Retinal pigment epithelial cell (primary cell): ENCODE results near the gene IRF5.

Experiments
- DNase-seq: peaks from one replicate; pipeline ENCODE4 v3.0.0-alpha.2; 2010; ENCODE audit warnings: low read depth
- H3K4me3 ChIP-seq: 2 replicates; pipeline ENCODE4 v1.5.1; 2011; ENCODE audit warnings: mild to moderate bottlenecking, low read length, control low read depth, moderate library complexity
- CTCF ChIP-seq: conservative IDR thresholded peaks from 2 replicates; pipeline ENCODE4 v1.5.1; 2011; ENCODE audit warnings: low read depth, low read length, control low read depth, inconsistent platforms

Gene IRF5

GRCh38 chr7:128944487-128945236 is 6.9 kb downstream of the IRF5 start:
- no peak for DNase-seq
- H3K4me3 ChIP-seq: no peak overlapping the region
- no peak for TF ChIP-seq CTCF

GRCh38 chr7:128945668-128946366 is 8.1 kb downstream of the IRF5 start:
- no peak for TF ChIP-seq CTCF
- DNase-seq: no peak
- H3K4me3 ChIP-seq: no peak overlapping the region

DNA sequence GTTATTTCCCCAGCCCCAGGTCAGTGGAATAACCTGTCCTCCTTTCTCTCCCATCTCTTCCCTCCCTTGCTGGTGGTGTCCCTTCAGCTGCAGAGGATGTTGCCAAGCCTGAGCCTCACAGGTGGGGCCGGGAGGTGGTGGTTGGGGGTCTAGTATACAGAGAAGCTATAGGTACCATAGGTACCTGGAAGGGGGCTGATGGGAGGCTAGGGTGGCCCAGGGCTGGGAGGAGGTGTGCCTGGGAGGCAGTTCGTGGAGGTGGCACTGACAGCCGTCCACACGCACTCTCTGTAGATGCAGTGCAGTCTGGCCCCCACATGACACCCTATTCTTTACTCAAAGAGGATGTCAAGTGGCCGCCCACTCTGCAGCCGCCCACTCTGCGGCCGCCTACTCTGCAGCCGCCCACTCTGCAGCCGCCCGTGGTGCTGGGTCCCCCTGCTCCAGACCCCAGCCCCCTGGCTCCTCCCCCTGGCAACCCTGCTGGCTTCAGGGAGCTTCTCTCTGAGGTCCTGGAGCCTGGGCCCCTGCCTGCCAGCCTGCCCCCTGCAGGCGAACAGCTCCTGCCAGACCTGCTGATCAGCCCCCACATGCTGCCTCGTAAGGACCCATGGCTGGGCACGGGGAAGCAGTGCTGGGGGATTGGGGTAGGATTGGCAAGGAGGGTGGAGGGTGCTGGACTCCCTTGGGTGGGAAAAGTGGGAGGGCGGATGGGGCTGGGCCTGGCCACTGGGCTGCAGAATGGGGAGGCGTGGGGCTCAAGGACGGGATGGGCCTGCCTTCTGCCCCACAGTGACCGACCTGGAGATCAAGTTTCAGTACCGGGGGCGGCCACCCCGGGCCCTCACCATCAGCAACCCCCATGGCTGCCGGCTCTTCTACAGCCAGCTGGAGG is 9.5 kb downstream of the IRF5 start:
- H3K4me3 ChIP-seq: no peak overlapping the region
- TF ChIP-seq CTCF: peak; percentile 23
- no peak for DNase-seq

GRCh38 chr7:128947854-128948253 is 10.1 kb downstream of the IRF5 start:
- no peak for TF ChIP-seq CTCF
- H3K4me3 ChIP-seq: no peak overlapping the region
- no peak for DNase-seq

GRCh38 chr7:128948312-128948973 is 10.7 kb downstream of the IRF5 start:
- DNase-seq: no peak
- no peak overlapping the region for H3K4me3 ChIP-seq
- no peak for TF ChIP-seq CTCF

DNA sequence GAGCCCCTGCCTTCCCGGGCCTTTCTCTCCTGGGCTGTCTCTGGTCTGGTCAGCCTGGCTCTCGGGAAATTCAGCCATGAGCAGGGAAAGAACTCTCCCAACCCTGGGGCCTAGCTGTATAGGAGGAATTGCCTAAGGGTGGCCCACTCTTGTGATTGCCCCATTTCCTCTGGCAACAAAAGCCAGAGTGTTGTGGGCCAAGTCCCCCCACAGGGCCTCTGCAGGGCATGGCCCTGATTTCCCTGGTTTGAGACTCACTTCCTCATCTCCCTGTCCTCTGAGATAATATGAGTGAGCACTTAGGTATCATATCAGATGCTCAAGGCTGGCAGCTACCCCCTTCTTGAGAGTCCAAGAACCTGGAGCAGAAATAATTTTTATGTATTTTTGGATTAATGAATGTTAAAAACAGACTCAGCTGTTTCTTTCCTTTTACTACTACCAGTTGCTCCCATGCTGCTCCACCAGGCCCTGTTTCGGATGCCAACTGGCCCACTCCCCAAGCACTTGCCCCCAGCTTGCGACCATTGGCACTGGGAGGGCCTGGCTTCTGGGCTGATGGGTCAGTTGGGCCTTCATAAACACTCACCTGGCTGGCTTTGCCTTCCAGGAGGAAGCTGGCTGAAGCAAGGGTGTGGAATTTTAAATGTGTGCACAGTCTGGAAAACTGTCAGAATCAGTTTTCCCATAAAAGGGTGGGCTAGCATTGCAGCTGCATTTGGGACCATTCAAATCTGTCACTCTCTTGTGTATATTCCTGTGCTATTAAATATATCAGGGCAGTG is 11.4 kb downstream of the IRF5 start:
- TF ChIP-seq CTCF: no peak
- H3K4me3 ChIP-seq: no peak overlapping the region
- no peak for DNase-seq
